Measurements from ENCODE around the gene PTPN13.
A peak's percentile ranks its signal among the peaks of the same experiment; 100 is the strongest.

Gene PTPN13

GRCh38 chr4:86848732-86849619 lies 254.9 kb downstream of the PTPN13 start, which contains the start of gene SLC10A6:
TSS of gene SLC10A6 (minus strand) at chr4:86849384. CDS start at chr4:86849115, 269 bp downstream.
- Histone ChIP-seq H3K4me3 (ENCODE audit: low read depth, low read length) (no peak within 1 kb of the TSS), H3K36me3 (replicated peaks) (no peaks in the 10 kb centered on the region), H3K27me3 (replicated peaks) (no peaks in the 10 kb centered on the region), H3K27ac (no peak within 1 kb of the TSS)
- in situ Hi-C loops (cut with HindIII; ENCODE audit: low pct_ligation_motif_present, low sequenced_read_pairs), result no loop called here
- TF ChIP-seq CTCF (IDR thresholded peaks at IDR 0.05; ENCODE audit: low read depth, low read length, missing control alignments), result no peak
- no peak for DNase-seq

GRCh38 chr4:86853209-86853608 lies 259.1 kb downstream of the PTPN13 start:
- in situ Hi-C loops (cut with HindIII; ENCODE audit: low pct_ligation_motif_present, low sequenced_read_pairs), result no loop called here
- Histone ChIP-seq H3K36me3 (replicated peaks) (no peaks in the 10 kb centered on the region), H3K4me3 (ENCODE audit: low read depth, low read length) (no peak overlapping the region), H3K27me3 (replicated peaks) (no peaks in the 10 kb centered on the region), H3K27ac (no peak overlapping the region)
- DNase-seq, result no peak
- TF ChIP-seq CTCF (IDR thresholded peaks at IDR 0.05; ENCODE audit: low read depth, low read length, missing control alignments), result no peak

DNA sequence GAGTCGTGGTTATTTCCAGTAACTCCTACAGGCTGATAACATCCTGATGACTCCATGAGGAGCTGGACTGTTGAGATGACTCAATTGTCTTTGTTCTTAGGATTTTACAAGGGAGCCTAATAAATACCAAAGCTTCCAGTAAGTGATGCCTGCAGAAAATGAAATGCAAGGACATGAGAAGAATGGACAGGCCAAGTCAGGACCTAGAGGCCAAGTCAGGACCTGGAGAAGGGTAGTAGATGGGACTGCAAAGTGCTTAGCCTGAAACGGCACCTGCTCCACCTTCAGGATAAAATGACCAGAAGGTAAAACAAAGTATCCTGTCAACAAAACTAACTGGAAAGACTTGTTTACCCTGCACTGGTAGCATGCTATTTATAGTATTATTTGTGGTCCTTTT lies 261.5 kb downstream of the PTPN13 start:
- H3K4me3 ChIP-seq (ENCODE audit: low read depth, low read length), result no peak overlapping the region
- no peaks in the 10 kb centered on the region for H3K36me3 ChIP-seq (replicated peaks)
- no peak for TF ChIP-seq CTCF (IDR thresholded peaks at IDR 0.05; ENCODE audit: low read depth, low read length, missing control alignments)
- in situ Hi-C loops (cut with HindIII; ENCODE audit: low pct_ligation_motif_present, low sequenced_read_pairs), result no loop called here
- DNase-seq, result peak; percentile 44
- no peak overlapping the region for H3K27ac ChIP-seq
- H3K27me3 ChIP-seq (replicated peaks), result no peaks in the 10 kb centered on the region

GRCh38 chr4:86856896-86857295 lies 262.8 kb downstream of the PTPN13 start:
- Histone ChIP-seq H3K27me3 (replicated peaks) (no peaks in the 10 kb centered on the region), H3K36me3 (replicated peaks) (no peaks in the 10 kb centered on the region), H3K4me3 (ENCODE audit: low read depth, low read length) (no peak overlapping the region), H3K27ac (no peak overlapping the region)
- no peak for TF ChIP-seq CTCF (IDR thresholded peaks at IDR 0.05; ENCODE audit: low read depth, low read length, missing control alignments)
- DNase-seq, result no peak
- in situ Hi-C loops (cut with HindIII; ENCODE audit: low pct_ligation_motif_present, low sequenced_read_pairs), result no loop called here

DNA sequence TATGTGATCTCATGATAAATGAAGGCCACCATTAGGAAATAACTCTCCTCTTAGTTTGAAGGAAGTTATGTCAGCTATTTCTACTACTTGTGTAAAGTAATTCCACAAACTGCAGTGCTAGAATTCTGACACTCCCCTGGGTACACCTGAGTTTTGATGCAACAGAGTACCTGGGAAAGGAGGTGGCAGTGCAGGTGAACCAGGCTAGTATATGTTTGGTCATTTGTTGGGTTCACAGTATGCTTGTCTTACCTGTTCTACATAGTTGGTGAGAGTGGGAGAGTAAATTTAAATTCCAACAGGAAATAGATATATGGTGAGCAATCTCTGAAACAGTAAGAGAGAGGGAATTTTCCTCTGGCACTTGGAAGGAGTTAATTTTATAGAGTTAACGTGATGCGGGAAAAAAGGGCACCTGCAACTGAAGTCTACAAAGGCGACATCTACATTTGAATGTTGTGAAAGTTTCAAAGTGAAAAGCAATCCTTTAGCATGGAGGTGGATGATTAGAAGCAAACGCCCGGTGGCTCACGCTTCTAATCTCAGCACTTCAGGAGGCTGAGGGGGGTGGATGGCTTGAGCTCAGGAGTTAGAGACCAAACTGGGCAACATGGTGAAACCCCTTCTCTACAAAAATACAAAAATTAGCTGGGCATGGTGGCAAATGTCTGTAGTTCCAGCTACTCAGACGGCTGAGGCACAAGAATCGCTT lies 263.4 kb downstream of the PTPN13 start:
- no peak for TF ChIP-seq CTCF (IDR thresholded peaks at IDR 0.05; ENCODE audit: low read depth, low read length, missing control alignments)
- Histone ChIP-seq H3K27ac (no peak overlapping the region), H3K27me3 (replicated peaks) (no peaks in the 10 kb centered on the region), H3K4me3 (ENCODE audit: low read depth, low read length) (no peak overlapping the region), H3K36me3 (replicated peaks) (no peaks in the 10 kb centered on the region)
- in situ Hi-C loops (cut with HindIII; ENCODE audit: low pct_ligation_motif_present, low sequenced_read_pairs), result no loop called here
- DNase-seq, result no peak
